ENCODE data around the gene IL17F.

IL17F gene

DNA sequence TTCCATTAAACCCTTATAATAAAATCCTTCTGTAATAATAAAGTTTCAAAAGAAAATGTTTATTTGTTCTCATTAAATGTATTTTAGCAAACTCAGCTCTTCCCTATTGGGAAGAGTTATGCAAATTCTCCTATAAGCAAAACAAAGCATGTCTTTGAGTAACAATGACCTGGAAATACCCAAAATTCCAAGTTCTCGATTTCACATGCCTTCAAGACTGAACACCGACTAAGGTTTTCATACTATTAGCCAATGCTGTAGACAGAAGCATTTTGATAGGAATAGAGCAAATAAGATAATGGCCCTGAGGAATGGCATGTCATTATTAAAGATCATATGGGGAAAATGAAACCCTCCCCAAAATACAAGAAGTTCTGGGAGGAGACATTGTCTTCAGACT, 54.3 kb downstream of the IL17F start:
- no peak for DNase-seq (ENCODE audit: low spot score)

DNA sequence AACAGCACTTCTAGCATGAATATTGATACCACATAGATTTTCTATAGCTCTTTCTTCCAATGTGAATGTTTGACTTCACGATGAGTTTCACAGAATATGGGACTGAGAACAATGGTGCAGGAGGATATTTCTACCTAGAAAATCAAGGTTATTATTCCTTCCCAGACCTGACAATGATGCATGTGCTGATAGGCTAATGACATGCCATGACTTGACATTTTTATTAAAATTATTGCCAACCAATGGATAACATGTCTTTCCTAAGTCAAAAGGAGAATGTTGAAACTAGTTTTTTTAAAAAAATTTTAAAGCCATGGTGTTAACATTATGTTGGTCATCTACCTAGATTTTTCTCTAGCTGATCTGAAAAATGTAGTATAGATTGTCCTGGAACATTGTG, 57.2 kb downstream of the IL17F start:
- no peak for DNase-seq (ENCODE audit: low spot score)
